NCI-H345 treated with DMSO at 0.1 percent for 48 hours (cell line): Measurements from ENCODE around the gene LACC1.

Source experiments
- DNase-seq: peaks from one replicate; lab custom pipeline; 2025; ENCODE audit not compliant: unreplicated experiment; lab: John Stamatoyannopoulos, UW

Gene LACC1

GRCh38 chr13:43879755-43880181 lies at the start of gene LACC1:
TSS of gene LACC1 (plus strand) at chr13:43879904. CDS start at chr13:43880986, 1,082 bp downstream.
- peak; percentile 24 for DNase-seq

DNA sequence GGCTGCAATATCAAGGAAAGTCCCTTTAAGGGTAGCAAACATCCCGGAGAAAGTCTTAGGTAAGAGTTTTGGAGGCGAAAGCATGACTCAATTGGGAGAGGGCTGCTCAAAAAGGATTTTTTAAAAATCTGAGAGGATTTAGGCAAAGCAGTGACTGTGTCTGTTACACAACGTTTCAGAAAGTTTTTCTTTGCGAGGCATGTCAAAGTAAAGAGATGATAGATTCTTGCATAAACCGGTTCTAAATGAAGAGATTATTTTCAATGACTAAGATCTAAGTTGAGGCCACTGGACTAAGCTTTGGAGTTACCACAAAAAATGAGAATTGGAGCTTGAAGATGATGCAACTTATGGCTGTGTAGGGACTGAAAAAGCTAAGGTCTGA lies 49.2 kb upstream of the LACC1 start:
- no peak for DNase-seq

GRCh38 chr13:43831088-43831487 lies 48.6 kb upstream of the LACC1 start:
- DNase-seq, result no peak

DNA sequence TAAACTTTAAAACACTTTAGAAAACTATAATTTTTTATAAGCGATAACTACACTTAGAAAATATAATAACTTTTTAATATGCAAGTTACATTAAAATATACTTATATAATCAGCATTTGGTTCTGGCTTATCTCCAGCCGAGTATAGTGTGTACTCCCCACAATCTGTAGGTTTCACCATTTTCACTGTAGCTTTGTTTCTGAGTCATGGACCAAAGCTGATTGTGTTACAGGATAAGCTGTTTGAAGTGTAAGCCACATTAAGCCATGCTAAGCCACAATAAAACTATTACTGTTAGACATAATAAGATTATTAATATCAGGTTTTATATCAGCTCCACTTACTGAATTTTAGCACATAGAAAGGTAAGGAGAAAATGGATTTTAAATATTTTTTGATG lies 44.0 kb upstream of the LACC1 start:
- DNase-seq, result no peak

DNA sequence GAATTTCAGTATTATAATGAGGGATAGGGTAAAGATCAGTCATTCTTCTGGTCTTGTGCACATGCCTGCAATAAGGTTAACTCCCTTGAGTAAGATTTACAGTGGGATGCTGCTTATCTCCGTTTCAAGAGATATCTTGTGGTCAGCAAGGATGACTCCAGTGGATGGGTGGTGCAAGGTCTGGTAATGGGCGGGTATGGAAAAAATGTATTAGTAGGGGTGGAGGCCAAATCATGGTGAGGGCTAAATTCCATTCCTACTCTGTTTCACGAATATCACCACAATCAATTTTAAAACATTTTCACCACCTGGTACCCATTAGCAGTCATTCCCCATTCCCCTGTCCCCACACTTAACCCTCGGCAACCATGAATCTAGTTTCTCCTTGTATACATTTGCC lies 40.8 kb upstream of the LACC1 start:
- DNase-seq, result no peak

- no peak for DNase-seq
These were observed 33.1 kb upstream of the LACC1 start for GRCh38 chr13:43846496-43847158.

- DNase-seq, result no peak
These were observed 31.6 kb upstream of the LACC1 start for GRCh38 chr13:43848001-43848649.

DNA sequence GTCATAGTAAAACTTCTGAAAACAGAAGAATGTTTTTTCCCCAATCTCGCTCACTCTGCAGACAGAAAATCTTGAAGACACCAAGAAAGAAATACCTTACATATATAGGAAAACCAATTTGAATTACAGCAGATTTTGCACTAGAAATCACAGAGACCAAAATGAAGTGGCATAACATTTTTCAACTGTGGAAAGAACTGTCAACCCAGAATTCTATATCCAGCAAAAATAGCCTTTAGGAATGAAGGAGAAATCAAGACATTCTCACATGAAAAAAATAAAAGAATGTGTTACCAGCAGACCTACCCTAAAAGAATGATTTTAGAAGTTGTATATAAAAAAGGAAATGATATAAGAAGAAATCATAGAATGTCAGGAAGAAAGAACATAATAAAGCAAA lies 28.8 kb upstream of the LACC1 start:
- no peak for DNase-seq

- no peak for DNase-seq
These were observed 26.7 kb upstream of the LACC1 start for GRCh38 chr13:43852923-43853404.

DNA sequence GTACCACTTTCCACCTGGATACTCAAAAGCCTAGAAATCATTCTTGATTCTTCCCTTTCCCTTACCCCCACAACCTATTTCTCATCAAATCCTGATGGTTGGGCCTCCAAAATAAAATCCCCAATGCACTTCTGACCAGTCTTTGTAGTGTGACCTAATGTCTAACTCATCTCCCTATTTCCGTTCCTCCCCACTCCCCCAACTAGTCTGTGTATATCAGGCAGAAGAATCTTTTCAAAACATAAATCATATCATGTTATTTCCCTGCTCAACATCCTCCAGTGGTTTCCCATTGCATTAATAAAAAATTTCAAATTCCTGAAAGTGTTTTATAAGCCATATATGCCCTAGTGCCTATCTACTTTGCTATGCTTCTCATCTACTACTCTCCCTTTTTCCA lies 17.8 kb upstream of the LACC1 start:
- no peak for DNase-seq

GRCh38 chr13:43864921-43865320 lies 14.8 kb upstream of the LACC1 start:
- no peak for DNase-seq

- DNase-seq, result no peak
These were observed 13.8 kb upstream of the LACC1 start for GRCh38 chr13:43865892-43866291.

GRCh38 chr13:43872181-43872580 lies 7.5 kb upstream of the LACC1 start:
- DNase-seq, result no peak

DNA sequence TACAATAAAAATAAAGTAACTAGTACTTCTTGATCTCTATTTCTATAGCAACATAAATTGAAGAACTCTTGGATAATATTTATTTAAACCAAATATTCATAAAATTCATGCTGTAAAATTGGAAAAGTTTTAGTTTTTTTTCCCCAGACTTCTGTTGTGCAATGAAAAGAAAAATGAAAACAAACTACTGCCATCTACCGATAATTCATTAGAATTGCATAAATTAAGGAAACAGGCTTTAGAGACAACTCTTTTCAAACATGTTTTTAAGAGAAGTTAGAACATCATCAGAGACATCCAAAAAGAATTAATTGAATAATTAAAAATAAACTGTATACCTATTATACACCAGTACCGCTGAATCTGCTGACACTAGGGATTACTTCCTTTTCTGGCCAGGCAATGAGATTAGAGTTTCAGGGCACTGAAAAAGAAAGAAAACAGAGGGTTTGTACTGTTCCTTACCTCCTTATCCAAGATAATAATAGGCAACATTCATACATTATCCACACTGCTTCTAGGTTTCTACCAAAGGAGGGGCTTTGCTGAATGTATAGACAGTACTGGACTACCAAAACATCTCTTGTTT lies 5.1 kb upstream of the LACC1 start:
- DNase-seq, result peak; percentile 9

DNA sequence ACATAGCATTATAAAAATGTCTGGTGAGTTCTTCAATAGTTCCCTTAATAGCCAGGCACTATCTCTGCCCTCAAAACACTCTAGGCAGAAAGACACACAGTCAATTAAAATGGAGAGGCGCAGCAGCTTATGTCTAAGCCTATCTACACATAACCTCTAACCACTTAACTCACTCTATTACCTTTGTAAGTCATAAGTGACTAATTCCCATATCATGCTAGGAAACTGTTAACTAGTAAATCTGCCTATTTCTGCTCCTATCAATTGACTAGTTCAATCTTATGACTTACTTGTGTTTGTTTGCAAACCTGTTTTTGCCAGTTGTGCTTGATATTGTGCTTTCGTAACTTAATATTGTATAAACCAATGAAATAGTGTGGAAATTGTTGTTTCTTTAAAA lies 3.3 kb upstream of the LACC1 start:
- no peak for DNase-seq

- DNase-seq, result no peak
These were observed 2.4 kb upstream of the LACC1 start for GRCh38 chr13:43877326-43877725.

GRCh38 chr13:43877766-43878165 lies 1.9 kb upstream of the LACC1 start:
- DNase-seq, result no peak

- DNase-seq, result peak; percentile 18
These were observed 581 bp upstream of the LACC1 start, which contains the start of gene CCDC122 for GRCh38 chr13:43878892-43879754. TSS of gene CCDC122 (minus strand) at chr13:43879740. CDS start at chr13:43869376, 10,364 bp downstream.

- no peak for DNase-seq
These were observed 631 bp downstream of the LACC1 start for GRCh38 chr13:43880214-43880855.

GRCh38 chr13:43880926-43881325 lies 1.2 kb downstream of the LACC1 start:
- DNase-seq, result no peak

DNA sequence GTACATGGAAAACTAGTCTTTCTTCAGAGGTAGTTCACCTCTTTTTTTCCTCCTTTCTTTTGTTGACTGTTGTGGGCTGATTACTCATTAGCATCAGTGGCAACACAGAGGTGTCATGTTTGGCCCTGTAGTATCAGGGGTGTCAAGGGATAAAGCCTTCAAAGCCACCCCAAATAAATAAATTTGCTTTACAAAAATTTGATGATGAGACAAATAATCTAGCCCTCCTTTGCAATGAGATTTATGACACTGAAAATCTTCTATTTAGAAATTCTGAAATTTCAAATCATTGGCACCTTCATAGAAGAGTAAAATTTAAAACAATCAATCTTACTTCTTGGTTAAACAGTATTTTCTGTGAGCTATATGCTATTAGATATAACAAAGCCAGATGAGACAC lies 1.9 kb downstream of the LACC1 start:
- no peak for DNase-seq
